Common myeloid progenitor, CD34-positive (primary cell): Measurements from ENCODE around the gene TPM2.

ENCODE experiments used
- CTCF ChIA-PET: fragments of 350-600 bp; sonication (Branson Sonifier 250); formaldehyde crosslinking; loops from one replicate; lab custom pipeline; 2021; ENCODE audit warnings: antibody characterized with exemption; lab: Charles Lee
- POLR2A ChIA-PET: fragments of 350-600 bp; sonication (Branson Sonifier 250); formaldehyde crosslinking; loops from one replicate; lab custom pipeline; 2021; ENCODE audit warnings: antibody characterized with exemption; lab: Charles Lee
- DNase-seq, 3 donors: peaks; one replicate each; pipeline versions ENCODE4 v3.0.0 to v3.0.0-alpha.2; 2013
- H3K27ac ChIP-seq, 2 experiments: 1 replicate in 1 of 2; 2 replicates in 1 of 2; pipeline ENCODE4 v1.7.0; 2013; ENCODE audit warnings: inconsistent platforms in 2 of 2, low read length in 2 of 2, mild to moderate bottlenecking in 2 of 2, low read depth in 1 of 2, moderate library complexity in 1 of 2; ENCODE audit not compliant: severe bottlenecking in 2 of 2, insufficient read depth in 1 of 2, poor library complexity in 1 of 2
- H3K27me3 ChIP-seq, 5 experiments: replicated peaks in 2 of 5; 1 replicate in 3 of 5; 2 replicates in 2 of 5; pipeline versions ENCODE4 v1.6.1 to v1.7.0; 2013; ENCODE audit warnings: low read length in 4 of 5, mild to moderate bottlenecking in 2 of 5, moderate library complexity in 2 of 5, inconsistent platforms in 1 of 5; ENCODE audit not compliant: insufficient read depth in 5 of 5, control insufficient read depth in 4 of 5
- H3K36me3 ChIP-seq, 4 experiments: 1 replicate in 2 of 4; 2 replicates in 2 of 4; pipeline versions ENCODE4 v1.6.1 to v1.7.0; 2013; ENCODE audit warnings: low read length in 3 of 4, control low read depth in 1 of 4, mild to moderate bottlenecking in 1 of 4; ENCODE audit not compliant: control insufficient read depth in 4 of 4, insufficient read depth in 4 of 4
- H3K4me1 ChIP-seq, 4 experiments: 1 replicate in 3 of 4; 2 replicates in 1 of 4; pipeline versions ENCODE4 v1.6.1 to v1.7.1; 2013; ENCODE audit warnings: low read length in 3 of 4, mild to moderate bottlenecking in 3 of 4, control low read depth in 1 of 4, inconsistent platforms in 1 of 4, moderate library complexity in 1 of 4; ENCODE audit not compliant: control insufficient read depth in 4 of 4, insufficient read depth in 4 of 4; ENCODE audit errors: control extremely low read depth in 1 of 4
- H3K4me3 ChIP-seq, 7 experiments: 1 replicate in 4 of 7; 2 replicates in 3 of 7; pipeline versions ENCODE4 v1.5.1 to v1.7.0; 2013; ENCODE audit warnings: mild to moderate bottlenecking in 7 of 7, low read length in 6 of 7, moderate library complexity in 6 of 7, inconsistent platforms in 2 of 7, low read depth in 2 of 7, control low read depth in 1 of 7; ENCODE audit not compliant: insufficient read depth in 4 of 7, control insufficient read depth in 1 of 7; ENCODE audit errors: extremely low read depth in 1 of 7
- H3K9me3 ChIP-seq, 5 experiments: 1 replicate in 4 of 5; 2 replicates in 1 of 5; pipeline versions ENCODE4 v1.6.1 to v1.7.1; 2013; ENCODE audit warnings: low read length in 4 of 5, mild to moderate bottlenecking in 2 of 5, inconsistent platforms in 1 of 5, low read depth in 1 of 5, moderate library complexity in 1 of 5; ENCODE audit not compliant: control insufficient read depth in 4 of 5, insufficient read depth in 2 of 5; ENCODE audit errors: control extremely low read depth in 1 of 5
- WGBS: methylation state at CpG from one replicate; pipeline ENCODE4 v1.1.5; 2013; ENCODE audit not compliant: insufficient coverage; 5-methylcytosine and 5-hydroxymethylcytosine counted together

The TPM2 gene

DNA sequence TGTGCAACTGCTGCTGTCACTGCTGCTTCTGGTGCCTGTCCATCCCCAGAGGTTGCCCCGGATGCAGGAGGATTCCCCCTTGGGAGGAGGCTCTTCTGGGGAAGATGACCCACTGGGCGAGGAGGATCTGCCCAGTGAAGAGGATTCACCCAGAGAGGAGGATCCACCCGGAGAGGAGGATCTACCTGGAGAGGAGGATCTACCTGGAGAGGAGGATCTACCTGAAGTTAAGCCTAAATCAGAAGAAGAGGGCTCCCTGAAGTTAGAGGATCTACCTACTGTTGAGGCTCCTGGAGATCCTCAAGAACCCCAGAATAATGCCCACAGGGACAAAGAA, 15.7 kb downstream of the TPM2 start:
- CTCF ChIA-PET, result interaction anchor here (0.7 to 4.7 kb wide), 6 partner anchors 11 to 47 kb away, joined by 3 to 27 read pairs (median 4); no protein-coding TSS in a partner anchor

DNA sequence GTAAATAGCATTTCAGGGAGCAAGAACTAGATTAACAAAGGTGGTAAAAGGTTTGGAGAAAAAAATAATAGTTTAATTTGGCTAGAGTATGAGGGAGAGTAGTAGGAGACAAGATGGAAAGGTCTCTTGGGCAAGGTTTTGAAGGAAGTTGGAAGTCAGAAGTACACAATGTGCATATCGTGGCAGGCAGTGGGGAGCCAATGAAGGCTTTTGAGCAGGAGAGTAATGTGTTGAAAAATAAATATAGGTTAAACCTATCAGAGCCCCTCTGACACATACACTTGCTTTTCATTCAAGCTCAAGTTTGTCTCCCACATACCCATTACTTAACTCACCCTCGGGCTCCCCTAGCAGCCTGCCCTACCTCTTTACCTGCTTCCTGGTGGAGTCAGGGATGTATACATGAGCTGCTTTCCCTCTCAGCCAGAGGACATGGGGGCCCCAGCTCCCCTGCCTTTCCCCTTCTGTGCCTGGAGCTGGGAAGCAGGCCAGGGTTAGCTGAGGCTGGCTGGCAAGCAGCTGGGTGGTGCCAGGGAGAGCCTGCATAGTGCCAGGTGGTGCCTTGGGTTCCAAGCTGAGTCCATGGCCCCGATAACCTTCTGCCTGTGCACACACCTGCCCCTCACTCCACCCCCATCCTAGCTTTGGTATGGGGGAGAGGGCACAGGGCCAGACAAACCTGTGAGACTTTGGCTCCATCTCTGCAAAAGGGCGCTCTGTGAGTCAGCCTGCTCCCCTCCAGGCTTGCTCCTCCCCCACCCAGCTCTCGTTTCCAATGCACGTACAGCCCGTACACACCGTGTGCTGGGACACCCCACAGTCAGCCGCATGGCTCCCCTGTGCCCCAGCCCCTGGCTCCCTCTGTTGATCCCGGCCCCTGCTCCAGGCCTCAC, 16.3 kb downstream of the TPM2 start, which contains the start of gene CA9:
Gene CA9, plus strand, starts transcription at position 797 of the 893 bp plus-strand sequence. Its CDS starts 32 bp downstream, at position 829.
- H3K27ac ChIP-seq, result no peak within 1 kb of the TSS
- no peak within 1 kb of the TSS for H3K4me3 ChIP-seq
- peaks cover 0 to 4% (median 0%) of the 10 kb centered on the region in 5 experiments for H3K27me3 ChIP-seq
- no peaks in the 10 kb centered on the region for H3K9me3 ChIP-seq
- peaks cover 0 to 12% (median 8%) of the 10 kb centered on the region in 4 experiments for H3K4me1 ChIP-seq
- POLR2A ChIA-PET, result no interaction called here
- 98% methylated on average over 5 of the region's 10 CpGs for whole genome bisulfite sequencing
- DNase-seq, result no peak
- H3K36me3 ChIP-seq, result no peaks in the 10 kb centered on the region
- CTCF ChIA-PET, result interaction anchor here (0.7 to 4.7 kb wide), 6 partner anchors 10 to 48 kb away, joined by 3 to 27 read pairs (median 4); no protein-coding TSS in a partner anchor

More for the DNA sequence above, 15.7 kb downstream of the TPM2 start:
- Histone ChIP-seq H3K9me3 (no peaks in the 10 kb centered on the region), H3K4me3 (no peak overlapping the region), H3K27ac (no peak overlapping the region), H3K27me3 (peaks cover 0 to 4% (median 0%) of the 10 kb centered on the region in 5 experiments), H3K4me1 (peaks cover 0 to 12% (median 8%) of the 10 kb centered on the region in 4 experiments), H3K36me3 (no peaks in the 10 kb centered on the region)
- 93% methylated on average over 3 of the region's 3 CpGs for whole genome bisulfite sequencing
- no peak for DNase-seq
- POLR2A ChIA-PET, result no interaction called here

DNA sequence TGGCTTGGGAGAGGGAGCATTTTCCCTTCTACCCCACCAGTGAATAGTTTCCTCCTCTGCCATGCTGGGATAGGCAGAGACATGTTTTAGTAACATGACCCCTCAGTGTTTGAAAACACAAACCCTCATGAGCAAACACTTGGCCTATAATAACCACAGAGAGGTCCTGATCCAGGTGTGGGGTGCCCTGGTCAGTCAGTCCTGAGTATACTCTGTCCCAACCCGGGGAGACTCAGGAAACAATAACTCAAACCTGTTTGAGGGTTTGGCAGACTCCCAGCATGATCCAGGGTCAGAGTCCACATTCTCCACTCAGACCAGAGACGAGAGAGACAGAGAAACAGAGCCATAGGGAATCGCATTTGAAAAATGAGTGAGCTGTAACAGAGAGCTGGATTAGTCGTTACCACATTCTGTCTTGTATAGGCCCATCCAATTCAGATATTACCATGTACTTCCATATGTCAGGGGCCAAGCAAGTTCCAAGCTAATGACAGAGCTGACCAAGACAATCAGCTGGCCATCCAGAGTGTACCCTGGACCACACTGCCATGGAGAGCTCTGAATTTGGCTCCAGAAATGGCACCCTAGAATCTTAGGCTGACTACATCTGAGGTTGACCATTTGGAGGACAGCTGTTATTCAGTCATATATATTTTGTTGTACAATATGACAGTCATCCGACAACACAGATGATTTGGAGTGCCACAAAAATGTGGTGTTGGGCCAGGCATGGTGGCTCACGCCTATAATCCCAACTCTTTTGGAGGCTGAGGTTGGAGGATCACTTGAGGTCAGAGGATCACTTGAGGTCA, 20.2 kb downstream of the TPM2 start:
- Histone ChIP-seq H3K36me3 (no peaks in the 10 kb centered on the region), H3K27ac (no peak overlapping the region), H3K27me3 (peaks cover 0 to 4% (median 0%) of the 10 kb centered on the region in 5 experiments), H3K4me3 (no peak overlapping the region), H3K9me3 (no peaks in the 10 kb centered on the region), H3K4me1 (peaks cover 7 to 17% (median 12%) of the 10 kb centered on the region in 4 experiments)
- POLR2A ChIA-PET, result no interaction called here
- DNase-seq, result no peak
- WGBS, result 80% methylated on average over 4 of the region's 6 CpGs
- CTCF ChIA-PET, result interaction anchor here (1.0 to 3.3 kb wide), 7 partner anchors 8 to 57 kb away, joined by 3 to 22 read pairs (median 9); partner anchors contain the start of genes CCDC107 and RMRP

DNA sequence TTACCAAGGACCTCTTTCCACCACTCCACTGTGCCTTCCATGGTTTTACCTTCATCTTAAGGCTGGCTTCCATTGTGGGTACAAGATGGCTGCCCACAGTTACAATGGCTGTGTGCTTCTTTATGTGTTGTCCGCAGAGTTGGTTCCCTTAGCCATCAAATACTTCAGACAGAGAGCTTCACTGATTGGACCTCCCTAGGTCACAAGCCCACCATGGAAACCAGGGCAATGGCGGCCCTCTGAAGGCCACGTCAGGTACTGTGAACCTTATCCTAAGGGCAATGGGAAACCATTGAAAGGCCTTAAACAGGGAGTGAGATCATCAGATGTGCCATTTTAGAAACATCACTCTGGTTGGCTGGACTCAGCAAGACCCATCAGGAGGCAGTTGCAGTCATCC, 21.8 kb downstream of the TPM2 start:
- H3K4me1 ChIP-seq, result peaks cover 7 to 27% (median 19%) of the 10 kb centered on the region in 4 experiments
- H3K9me3 ChIP-seq, result no peaks in the 10 kb centered on the region
- ChIA-PET CTCF (no interaction called here), POLR2A (no interaction called here)
- no peak for DNase-seq
- 100% methylated on average over 3 of the region's 3 CpGs for WGBS
- no peak overlapping the region for H3K27ac ChIP-seq
- no peak overlapping the region for H3K4me3 ChIP-seq
- peaks cover 0 to 2% (median 0%) of the 10 kb centered on the region in 4 experiments for H3K36me3 ChIP-seq
- no peaks in the 10 kb centered on the region for H3K27me3 ChIP-seq

DNA sequence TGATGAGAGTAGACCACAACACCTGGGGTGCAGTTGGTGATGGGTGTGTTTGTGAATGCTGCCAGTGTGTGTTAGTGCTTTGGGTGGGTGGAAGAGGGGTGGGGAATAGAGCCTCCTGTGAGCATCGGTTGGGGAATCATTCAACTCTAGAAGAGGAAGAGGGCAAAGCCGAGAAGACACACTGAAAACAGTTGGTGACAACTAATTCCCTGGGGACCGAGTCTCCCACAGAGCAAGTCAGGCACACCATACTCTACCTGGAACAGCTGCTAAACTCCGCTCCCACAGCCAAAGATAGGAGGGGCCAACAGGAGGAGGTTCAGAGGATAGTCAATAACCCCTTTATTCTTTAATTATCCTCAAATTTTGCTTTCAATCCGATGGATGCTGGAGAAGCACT, 23.2 kb downstream of the TPM2 start:
- 100% methylated on average over 3 of the region's 5 CpGs for WGBS
- Histone ChIP-seq H3K27me3 (no peaks in the 10 kb centered on the region), H3K9me3 (no peaks in the 10 kb centered on the region), H3K4me3 (no peak overlapping the region), H3K4me1 (peaks cover 10 to 41% (median 32%) of the 10 kb centered on the region in 4 experiments), H3K27ac (no peak overlapping the region), H3K36me3 (peaks cover 0 to 10% (median 0%) of the 10 kb centered on the region in 4 experiments)
- ChIA-PET CTCF (interaction anchor here (1.2 to 12.8 kb wide), 4 partner anchors 10 to 159 kb away, joined by 3 to 117 read pairs (median 24); no protein-coding TSS in a partner anchor), POLR2A (interaction anchor here (0.7 kb wide), 1 partner anchor 9 kb away, joined by 3 read pairs; the partner anchor contains the start of genes CCDC107 and RMRP)
- DNase-seq, result no peak

DNA sequence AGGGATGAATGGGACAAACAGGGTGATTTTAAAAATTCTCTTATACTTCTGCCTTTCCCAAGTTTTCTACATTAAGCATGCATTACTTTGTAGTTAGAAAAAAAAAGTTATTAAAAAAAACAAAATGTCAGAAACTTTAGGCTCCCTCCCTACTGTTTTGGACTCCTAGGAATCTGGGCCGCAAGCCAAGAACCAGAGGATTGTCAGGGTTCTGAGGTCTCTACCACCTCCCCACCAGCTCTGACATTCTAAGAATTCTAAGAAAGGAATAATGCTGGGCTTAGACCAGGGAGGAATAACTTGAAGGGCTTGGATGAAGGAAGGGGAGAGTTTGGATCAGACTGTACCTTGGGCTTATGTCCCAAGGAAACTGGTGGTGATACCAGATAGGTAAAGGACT, 23.7 kb downstream of the TPM2 start:
- H3K27me3 ChIP-seq, result no peaks in the 10 kb centered on the region
- peak overlapping the region in 1 of 7 experiments; percentile 88 for H3K4me3 ChIP-seq
- CTCF ChIA-PET, result interaction anchor here (1.2 to 12.8 kb wide), 5 partner anchors 10 to 160 kb away, joined by 3 to 117 read pairs (median 16); no protein-coding TSS in a partner anchor
- no peaks in the 10 kb centered on the region for H3K9me3 ChIP-seq
- no CpG with 5 or more reads among the region's 1 CpG for WGBS
- no peak for DNase-seq
- POLR2A ChIA-PET, result interaction anchor here (0.7 kb wide), 1 partner anchor 8 kb away, joined by 3 read pairs; the partner anchor contains the start of genes CCDC107 and RMRP
- H3K36me3 ChIP-seq, result peaks cover 0 to 12% (median 0%) of the 10 kb centered on the region in 4 experiments
- H3K27ac ChIP-seq, result no peak overlapping the region
- H3K4me1 ChIP-seq, result peaks cover 11 to 46% (median 36%) of the 10 kb centered on the region in 4 experiments
